ES-I3 (cell line): ENCODE results near the gene WNT8B.

Experiments
- H3K36me3 ChIP-seq: 2 replicates; pipeline ENCODE4 v1.6.1; 2013; ENCODE audit warnings: mild to moderate bottlenecking, low read length, control low read depth, moderate library complexity; ENCODE audit not compliant: insufficient read depth
- H3K4me1 ChIP-seq: 2 replicates; pipeline ENCODE4 v1.6.1; 2013; ENCODE audit warnings: mild to moderate bottlenecking, control low read depth, low read length; ENCODE audit not compliant: insufficient read depth
- H3K9ac ChIP-seq: 2 replicates; pipeline ENCODE4 v1.6.1; 2013; ENCODE audit warnings: low read depth, mild to moderate bottlenecking, low read length, moderate library complexity
- H3K9me3 ChIP-seq: 2 replicates; pipeline ENCODE4 v1.6.1; 2013; ENCODE audit warnings: mild to moderate bottlenecking, low read length, moderate library complexity; ENCODE audit not compliant: control insufficient read depth, insufficient read depth

Gene WNT8B

DNA sequence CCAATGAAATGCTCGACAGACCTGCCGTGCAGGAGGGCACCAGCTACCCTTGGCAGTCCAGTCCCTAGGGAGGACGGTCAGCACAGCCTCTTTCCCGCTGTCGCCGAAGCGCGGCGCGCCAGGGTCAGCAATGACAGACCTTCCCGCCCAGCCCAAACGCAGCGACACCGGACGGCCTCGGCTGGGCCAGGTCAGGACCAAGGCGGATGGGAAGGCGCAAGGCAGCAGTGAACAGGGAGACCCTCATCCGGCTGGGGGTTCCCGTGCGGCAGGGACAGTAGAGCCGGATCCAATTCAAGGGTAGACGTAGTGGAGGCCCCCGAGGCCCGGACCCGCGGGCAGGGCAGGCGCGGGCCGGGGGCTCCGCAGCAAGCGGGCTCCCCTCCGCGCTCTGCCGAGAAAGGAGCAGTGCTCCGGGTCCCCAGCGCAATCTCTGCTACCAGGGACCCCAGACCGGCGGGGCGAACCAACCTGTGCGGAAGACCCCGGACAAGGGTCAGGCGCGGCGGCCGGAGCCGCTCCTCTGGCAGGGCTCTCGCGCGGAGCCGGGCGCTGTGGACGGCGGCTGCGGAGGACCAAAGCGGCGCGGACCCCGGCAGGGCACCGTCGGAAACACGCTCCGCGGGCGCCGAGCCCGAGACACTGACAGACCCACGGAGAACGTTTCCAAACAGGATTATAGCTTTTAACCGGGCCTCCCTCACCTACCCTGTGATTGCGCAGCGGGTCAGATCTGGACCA is 56.7 kb downstream of the WNT8B start, which contains the start of gene SEC31B:
Gene SEC31B (minus strand): TSS at position 551 of the 741 bp plus-strand sequence. CDS start 2,909 bp downstream, outside the sequence.
- peak within 1 kb of the TSS; percentile 58 for H3K9ac ChIP-seq
- H3K36me3 ChIP-seq = no peaks in the 10 kb centered on the region
- H3K4me1 ChIP-seq = no peaks in the 10 kb centered on the region
- no peaks in the 10 kb centered on the region for H3K9me3 ChIP-seq

DNA sequence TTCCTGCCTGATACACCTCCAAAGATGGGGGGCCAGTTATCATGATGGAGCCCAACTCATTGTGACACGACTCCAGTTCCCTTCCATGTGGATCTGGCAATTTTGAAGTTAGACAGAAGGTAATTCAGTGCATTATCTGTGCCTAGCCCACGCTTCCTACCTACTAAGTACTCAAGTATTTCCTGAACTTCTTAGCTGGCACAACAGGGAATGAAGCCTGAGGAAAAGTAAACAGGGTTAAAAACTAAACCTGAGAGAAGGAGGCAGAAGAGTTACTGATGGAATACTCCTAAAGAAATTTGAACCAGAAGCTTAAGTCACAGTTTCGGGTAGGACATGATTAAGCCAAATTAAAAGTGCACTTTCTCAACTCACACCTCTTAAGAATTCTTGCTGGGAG is 58.0 kb downstream of the WNT8B start:
- H3K36me3 ChIP-seq = no peaks in the 10 kb centered on the region
- H3K4me1 ChIP-seq = no peaks in the 10 kb centered on the region
- no peaks in the 10 kb centered on the region for H3K9me3 ChIP-seq
- H3K9ac ChIP-seq = no peak overlapping the region

DNA sequence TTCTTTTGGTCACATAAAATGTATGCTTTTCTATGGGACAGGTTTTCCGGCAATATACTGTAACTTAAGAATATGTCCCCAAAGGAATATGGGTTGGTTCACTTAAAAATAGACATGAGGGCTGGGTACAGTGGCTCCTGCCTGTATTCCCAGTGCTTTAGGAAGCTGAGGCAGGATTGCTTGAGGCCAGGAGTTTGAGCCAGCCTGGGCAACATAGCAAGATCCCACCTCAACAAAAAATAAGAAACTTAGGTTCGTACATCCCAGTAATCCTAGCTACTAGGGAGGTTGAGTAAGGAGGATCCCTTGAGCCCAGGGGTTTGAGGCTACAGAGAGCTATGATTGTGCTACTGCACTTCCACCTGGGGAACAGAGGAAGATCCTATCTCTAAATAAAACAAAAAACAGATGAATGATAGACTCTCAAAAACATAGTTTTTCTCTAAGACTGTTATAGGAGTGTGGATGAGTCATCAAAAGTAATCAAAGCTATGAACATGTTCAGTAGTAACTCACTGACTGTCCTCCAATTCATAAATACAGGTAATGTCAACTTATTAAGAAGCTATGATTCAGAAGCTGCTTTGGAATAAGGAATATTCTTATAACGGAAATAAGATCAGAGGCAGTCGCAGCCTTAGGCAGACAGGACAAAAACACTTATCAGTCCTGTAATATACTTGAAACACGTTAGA is 59.4 kb downstream of the WNT8B start:
- no peak overlapping the region for H3K9ac ChIP-seq
- H3K9me3 ChIP-seq = no peaks in the 10 kb centered on the region
- H3K36me3 ChIP-seq = peaks cover 10% of the 10 kb centered on the region
- H3K4me1 ChIP-seq = no peaks in the 10 kb centered on the region

DNA sequence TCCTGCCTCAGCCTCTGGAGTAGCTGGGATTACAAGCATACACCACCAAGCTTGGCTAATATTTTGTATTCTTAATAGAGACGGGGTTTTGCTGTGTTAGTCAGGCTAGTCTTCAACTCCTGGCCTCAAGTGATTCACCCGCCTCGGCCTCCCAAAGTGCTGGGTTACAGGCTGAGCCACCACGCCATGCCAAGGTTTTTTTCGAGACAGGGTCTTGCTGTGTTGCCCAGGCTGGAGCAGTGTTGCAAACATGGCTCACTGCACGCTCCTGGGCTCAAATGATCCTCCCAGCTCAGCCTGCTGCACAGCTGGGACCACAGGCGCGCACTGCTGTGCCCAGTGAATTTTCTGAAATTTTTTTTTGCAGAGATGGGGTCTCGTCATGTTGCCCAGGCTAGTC is 60.1 kb downstream of the WNT8B start:
- no peak overlapping the region for H3K9ac ChIP-seq
- peaks cover 10% of the 10 kb centered on the region for H3K36me3 ChIP-seq
- no peaks in the 10 kb centered on the region for H3K9me3 ChIP-seq
- H3K4me1 ChIP-seq = no peaks in the 10 kb centered on the region

DNA sequence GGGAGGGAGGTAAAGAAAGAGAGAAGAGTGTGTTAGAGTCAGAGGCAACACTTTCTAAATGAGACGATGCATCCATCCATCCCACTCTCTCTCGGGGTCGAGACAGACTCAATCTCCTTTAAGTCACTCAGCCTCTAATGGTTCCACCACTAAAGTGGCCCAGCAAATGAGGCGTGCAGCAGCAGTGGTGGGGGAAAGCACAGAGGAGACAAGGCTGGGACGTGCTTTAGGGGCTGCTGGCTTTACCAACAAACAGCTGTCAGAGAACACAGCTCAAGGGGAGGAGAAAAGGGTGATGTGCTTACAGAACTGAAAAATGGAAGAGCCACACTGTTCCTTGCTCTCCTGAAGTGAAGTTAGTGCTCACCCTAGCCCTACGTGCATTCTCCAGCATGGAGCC is 61.4 kb downstream of the WNT8B start:
- no peak overlapping the region for H3K9ac ChIP-seq
- H3K4me1 ChIP-seq = no peaks in the 10 kb centered on the region; the same call in 1 of the 2 replicates
- no peaks in the 10 kb centered on the region for H3K9me3 ChIP-seq
- H3K36me3 ChIP-seq = peaks cover 10% of the 10 kb centered on the region

DNA sequence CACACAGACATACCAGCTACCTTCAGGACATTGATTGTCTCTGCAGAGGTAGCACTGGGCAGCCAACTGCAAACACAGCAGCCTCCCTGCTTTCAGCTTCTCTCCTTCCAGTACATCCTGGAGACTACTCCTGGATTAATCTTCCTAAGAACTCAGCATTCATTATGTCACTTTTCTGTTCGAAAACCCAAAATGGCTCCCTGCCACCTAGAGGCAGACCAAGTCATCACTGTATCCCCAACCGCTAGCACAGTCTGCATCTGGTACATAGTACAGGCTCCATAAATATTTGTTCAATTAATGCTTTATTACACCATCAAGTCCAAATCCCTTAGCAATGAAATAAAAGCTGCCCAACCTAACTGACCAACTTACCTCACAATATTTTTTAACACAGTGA is 61.8 kb downstream of the WNT8B start:
- no peaks in the 10 kb centered on the region; the same call in 1 of the 2 replicates for H3K4me1 ChIP-seq
- H3K9ac ChIP-seq = no peak overlapping the region
- H3K36me3 ChIP-seq = peaks cover 10% of the 10 kb centered on the region
- H3K9me3 ChIP-seq = no peaks in the 10 kb centered on the region

DNA sequence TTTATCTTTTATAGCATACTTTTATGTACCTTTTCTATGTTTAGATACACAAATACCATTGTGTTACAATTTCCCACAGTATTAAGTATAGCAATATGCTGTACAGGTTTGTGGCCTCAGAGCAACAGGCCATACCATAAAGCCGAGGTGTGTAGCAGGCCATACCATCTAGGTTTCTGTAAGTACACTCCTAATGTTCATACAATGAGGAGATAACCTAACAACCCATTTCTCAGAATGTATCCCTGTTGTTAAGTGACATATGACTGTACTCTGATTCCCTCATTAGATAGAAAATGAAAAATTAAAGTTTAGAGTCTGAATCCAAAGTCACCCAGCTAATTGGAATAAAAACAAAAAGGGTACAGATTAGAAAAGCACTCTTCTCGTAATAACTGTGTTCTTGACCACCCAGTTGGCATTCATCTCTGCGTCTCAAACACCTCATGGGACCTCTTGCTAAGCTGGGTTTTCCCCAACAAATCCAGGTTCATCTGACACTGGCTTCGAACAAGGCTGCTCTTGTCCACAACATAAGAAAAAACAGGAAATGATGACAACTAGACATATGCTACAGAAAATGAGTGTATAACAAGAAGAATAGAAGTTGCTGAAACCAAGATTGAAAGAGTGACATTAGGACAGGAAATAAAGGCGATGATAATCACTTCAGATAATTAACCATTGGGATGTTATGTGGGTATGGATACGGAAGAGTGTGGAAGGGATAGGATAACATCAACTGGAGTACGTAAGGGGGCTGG is 65.5 kb downstream of the WNT8B start:
- H3K36me3 ChIP-seq = peaks cover 10% of the 10 kb centered on the region
- H3K9ac ChIP-seq = peak overlapping the region; percentile 79; the same call in 1 of the 2 replicates
- no peaks in the 10 kb centered on the region for H3K9me3 ChIP-seq
- peaks cover 6% of the 10 kb centered on the region; the same call in 1 of the 2 replicates for H3K4me1 ChIP-seq

DNA sequence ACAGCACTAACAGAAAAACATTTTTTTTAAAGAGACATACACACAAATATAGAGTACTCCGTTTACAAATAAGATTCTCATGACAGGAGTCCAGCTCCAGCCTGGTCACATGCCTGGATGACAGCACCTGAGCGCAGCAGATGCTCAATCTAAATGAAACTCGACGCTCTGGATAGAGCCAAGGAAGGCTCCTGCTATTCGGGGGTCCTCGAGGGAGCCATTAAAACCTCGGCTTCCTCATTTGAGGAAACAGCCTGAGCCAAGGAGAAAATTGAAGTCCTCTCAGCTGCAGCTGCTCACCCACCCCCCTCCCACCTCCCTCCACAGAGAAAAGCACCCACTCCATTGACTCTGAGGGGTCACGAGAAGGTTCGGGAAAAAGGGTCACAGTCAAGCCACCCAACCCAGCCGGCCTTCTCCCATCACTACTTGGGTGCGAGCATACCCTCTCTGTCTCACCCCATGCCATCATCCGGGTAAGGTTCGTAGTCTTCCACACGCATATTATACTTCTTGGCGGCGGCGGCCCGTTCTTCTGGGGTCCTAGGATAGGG is 66.2 kb downstream of the WNT8B start:
- H3K4me1 ChIP-seq = peaks cover 6% of the 10 kb centered on the region; the same call in 1 of the 2 replicates
- peaks cover 10% of the 10 kb centered on the region for H3K36me3 ChIP-seq
- no peaks in the 10 kb centered on the region for H3K9me3 ChIP-seq
- H3K9ac ChIP-seq = peak overlapping the region; percentile 79

DNA sequence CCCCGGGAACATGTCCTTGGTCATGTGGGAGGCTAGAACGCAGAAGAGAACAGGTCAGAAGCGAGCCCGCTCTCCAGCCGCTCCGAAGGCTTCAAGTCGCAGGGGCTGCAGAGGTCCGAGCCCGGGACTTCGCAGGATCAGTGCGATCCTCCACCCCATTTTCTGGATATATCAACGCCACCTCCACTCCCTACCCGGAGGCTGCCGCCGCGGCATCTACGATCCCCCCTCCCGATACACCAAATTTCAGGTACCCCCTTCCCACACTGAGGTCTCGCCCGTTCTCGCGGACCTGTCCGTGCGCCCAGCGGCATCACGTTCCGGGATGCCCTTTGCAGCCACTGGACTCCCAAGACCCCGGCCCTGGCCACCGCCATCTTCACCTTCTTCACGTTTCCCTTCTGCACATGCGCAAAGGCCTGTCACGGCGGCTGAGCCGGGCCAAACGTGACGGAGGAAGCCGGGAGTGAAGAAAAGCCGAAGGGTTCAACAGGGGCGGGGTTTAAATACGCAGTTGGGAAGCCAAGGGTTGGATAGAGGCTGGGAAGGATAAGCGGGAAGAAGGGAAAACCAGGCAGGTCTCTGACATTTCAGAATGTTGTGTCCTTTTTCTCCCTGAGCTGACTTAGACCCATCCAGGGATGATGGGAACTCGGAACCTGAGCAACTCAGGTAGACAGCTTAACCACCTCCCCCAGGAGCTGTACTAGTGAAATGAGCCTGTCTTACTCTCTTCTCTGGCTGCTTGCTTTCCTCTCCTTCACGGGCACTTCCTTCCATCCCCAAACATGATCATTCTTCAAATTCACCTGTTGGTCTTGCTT is 66.9 kb downstream of the WNT8B start, which contains the start of gene NDUFB8:
Gene NDUFB8 (minus strand): TSS at position 397 of the 824 bp plus-strand sequence. CDS start 20 bp downstream, at position 377.
- Histone ChIP-seq H3K4me1 (peaks cover 6% of the 10 kb centered on the region; the same call in 1 of the 2 replicates), H3K36me3 (peaks cover 10% of the 10 kb centered on the region), H3K9me3 (no peaks in the 10 kb centered on the region), H3K9ac (peak within 1 kb of the TSS; percentile 79)

DNA sequence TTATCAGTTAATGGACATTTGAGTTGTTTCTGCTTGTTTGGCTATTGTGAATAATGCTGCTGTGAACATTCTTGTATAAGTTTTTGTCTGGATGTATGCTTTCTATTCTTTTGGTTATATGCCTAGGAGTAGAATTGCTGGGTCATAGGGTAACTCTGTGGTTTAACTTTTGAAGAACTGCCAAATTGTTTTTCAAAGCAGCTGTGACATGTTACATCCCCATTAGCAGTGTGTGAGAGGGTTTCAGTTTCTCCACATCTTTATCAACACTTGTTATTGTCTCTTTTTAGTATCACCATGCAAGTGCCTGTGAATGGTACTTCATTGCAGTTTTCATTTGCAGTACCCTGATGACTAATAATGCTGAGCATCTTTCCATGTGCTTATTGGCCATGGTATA is 69.0 kb downstream of the WNT8B start:
- Histone ChIP-seq H3K36me3 (peaks cover 3% of the 10 kb centered on the region), H3K9me3 (no peaks in the 10 kb centered on the region), H3K4me1 (peaks cover 10% of the 10 kb centered on the region), H3K9ac (no peak overlapping the region)
